ENCODE data around the gene RARB.

Gene RARB

DNA sequence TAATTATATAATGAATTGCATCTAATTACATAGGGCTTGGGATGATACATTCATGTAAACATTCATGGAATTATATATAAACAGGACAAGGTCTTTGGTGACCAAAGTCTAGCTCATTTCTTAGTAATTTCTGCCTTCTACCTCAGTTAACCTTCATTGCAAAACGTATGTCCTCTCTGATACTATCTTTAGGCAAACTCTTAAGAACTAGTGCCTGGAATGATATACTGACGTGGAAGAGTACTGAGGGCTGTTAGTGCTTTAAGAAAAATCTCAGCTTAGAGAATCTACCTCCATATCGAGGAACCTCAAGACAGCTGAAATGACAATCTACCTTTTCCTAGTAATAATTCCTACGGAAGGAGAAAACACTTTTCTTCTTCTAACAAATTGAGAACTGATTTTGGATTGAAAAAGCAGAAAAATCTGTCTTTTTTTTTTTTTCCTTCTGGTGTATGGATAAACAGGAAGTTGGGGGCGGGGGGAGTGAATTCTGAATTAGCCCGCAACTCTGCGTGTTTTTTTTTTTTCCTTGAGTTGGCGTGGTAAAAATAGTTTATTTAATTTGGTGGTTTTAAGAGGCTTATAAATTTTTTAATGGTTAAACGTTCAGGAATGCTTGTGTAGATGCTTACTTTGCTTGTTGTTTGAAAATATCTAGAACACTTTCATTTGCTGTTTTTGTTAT is 43.2 kb downstream of the RARB start:
- peak; percentile 31 for DNase-seq (ENCODE audit: low read depth)
- TF ChIP-seq, protein P1, sequence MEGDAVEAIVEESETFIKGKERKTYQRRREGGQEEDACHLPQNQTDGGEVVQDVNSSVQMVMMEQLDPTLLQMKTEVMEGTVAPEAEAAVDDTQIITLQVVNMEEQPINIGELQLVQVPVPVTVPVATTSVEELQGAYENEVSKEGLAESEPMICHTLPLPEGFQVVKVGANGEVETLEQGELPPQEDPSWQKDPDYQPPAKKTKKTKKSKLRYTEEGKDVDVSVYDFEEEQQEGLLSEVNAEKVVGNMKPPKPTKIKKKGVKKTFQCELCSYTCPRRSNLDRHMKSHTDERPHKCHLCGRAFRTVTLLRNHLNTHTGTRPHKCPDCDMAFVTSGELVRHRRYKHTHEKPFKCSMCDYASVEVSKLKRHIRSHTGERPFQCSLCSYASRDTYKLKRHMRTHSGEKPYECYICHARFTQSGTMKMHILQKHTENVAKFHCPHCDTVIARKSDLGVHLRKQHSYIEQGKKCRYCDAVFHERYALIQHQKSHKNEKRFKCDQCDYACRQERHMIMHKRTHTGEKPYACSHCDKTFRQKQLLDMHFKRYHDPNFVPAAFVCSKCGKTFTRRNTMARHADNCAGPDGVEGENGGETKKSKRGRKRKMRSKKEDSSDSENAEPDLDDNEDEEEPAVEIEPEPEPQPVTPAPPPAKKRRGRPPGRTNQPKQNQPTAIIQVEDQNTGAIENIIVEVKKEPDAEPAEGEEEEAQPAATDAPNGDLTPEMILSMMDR (conservative IDR thresholded peaks at IDR 0.05; ENCODE audit: low read length): no peak
- no peak overlapping the region for H3K4me3 ChIP-seq (ENCODE audit: low read length)

DNA sequence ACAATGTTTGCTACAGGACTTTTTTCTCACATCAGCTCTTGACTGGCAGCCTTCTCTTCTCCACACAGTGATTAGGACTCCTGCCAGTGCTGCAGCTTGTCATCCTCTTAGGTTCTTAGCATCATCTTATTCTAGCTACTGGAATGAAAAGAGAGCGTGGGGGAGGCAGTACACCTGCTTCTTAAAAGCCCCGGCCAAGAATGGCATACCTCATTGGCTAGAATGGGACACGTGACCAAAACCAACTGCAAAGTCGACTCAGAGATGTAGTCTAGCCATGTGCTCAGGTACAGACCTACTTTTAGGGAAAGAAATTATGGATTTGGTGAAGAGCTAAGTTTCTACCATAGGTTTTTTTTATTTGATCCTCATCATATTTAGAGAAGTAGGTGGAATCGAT is 44.1 kb downstream of the RARB start:
- H3K4me3 ChIP-seq (ENCODE audit: low read length): no peak overlapping the region
- TF ChIP-seq, protein P1 (conservative IDR thresholded peaks at IDR 0.05; ENCODE audit: low read length): no peak
- DNase-seq (ENCODE audit: low read depth): no peak

DNA sequence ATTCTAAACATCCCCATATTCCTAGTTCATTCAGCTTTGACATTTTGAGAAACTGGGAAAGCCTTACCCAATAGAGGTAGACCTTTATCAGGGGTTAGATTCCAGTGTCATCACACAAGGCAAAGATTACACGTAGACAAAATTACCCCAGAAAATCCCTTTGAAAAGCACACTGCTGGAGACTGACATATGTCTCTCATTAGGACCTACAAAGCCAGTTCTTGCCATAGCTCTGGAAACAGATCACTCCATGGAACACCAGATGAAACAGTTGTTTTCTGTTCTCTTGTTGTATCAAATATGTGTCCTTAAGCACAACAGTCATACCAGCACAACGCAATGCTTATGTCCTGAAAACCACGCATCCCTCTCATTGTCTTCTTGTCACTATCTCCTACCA is 44.7 kb downstream of the RARB start:
- TF ChIP-seq, protein P1 (conservative IDR thresholded peaks at IDR 0.05; ENCODE audit: low read length): no peak
- no peak for DNase-seq (ENCODE audit: low read depth)
- H3K4me3 ChIP-seq (ENCODE audit: low read length): no peak overlapping the region

DNA sequence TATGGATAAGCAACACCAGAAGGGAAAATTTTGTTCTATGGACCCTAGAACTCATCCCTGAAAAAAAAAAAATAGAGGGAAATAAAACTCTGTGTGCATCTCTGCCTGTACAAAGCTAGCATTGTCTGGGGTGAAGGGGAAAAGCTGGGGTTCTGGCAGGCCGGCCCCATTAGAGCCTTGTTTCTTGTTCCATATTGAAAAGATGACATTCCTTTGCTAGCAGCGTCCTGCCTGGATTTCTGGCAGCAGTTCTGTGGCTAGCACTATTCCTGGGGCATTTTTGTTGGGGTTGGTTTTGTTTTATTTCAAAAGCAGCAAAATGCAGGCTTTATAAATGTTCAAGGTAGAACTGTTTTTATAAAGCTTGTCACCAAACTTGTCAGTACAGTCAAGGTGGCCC is 45.2 kb downstream of the RARB start:
- TF ChIP-seq, protein P1 (conservative IDR thresholded peaks at IDR 0.05; ENCODE audit: low read length): no peak
- DNase-seq (ENCODE audit: low read depth): no peak
- no peak overlapping the region for H3K4me3 ChIP-seq (ENCODE audit: low read length)

DNA sequence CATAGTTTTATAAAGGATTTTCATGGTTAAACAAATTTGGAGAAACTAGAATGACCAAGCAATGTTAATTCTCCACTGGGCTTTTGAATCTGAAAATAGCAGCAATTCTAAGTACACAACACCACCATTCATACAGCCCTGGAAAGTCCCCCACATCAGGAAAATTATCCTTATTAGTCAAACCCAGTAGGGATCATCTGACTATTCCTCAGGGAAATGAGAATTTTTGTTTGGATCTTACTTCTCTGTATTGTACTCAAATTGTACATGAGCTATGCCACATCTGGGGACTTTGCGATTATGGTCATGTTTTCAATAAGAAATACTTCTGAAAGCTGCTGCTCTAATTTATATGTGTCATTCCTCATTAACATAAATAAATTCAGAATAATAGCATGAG is 46.0 kb downstream of the RARB start:
- TF ChIP-seq, protein P1 (conservative IDR thresholded peaks at IDR 0.05; ENCODE audit: low read length): no peak
- H3K4me3 ChIP-seq (ENCODE audit: low read length): no peak overlapping the region
- DNase-seq (ENCODE audit: low read depth): no peak

DNA sequence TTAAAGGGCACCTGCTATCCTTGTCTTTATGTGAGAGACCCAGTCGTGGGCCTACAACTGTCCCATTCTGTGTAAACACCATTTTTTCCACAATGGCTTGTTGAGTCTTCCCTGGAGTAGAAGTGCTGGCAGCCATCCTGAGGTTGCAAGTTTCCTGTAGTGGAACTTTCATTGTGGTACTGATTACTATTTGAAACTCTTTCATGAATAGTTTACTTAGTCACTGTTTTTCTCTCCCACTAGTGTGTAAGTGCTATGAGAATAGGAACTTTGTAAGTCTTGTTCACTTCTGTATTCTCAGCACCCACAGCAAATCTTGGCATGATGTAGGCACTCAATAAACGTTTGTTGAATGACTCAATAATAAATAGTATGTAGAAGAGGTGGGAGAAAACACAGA is 48.6 kb downstream of the RARB start:
- TF ChIP-seq, protein P1 (conservative IDR thresholded peaks at IDR 0.05; ENCODE audit: low read length): no peak
- no peak overlapping the region for H3K4me3 ChIP-seq (ENCODE audit: low read length)
- DNase-seq (ENCODE audit: low read depth): peak; percentile 26

DNA sequence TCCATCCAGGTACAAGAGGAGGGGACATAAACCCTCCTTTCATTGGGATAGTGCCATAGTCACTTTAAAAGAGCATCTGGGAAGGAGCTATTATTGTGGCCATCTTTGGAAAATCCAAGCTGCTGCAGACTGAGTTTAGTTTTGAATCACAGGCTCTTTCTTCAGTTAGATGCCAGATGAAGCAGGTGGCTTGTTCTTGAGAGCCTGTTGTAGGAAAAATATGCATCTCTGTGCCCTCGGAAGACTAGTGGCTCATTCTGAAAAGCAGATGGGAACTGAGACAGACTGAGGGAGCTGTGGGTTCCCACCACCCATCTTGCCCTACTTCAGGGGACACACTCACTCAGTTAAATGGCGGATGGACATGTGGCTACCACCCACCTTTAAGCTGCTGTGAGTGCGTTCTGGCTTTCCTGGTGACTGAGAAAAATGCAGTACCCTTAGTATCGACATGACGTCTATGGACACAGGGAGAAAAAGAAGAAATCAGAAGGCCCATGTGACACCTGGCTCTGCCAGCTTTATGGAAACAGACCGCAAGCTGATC is 50.2 kb downstream of the RARB start:
- DNase-seq (ENCODE audit: low read depth): no peak
- TF ChIP-seq, protein P1 (conservative IDR thresholded peaks at IDR 0.05; ENCODE audit: low read length): no peak
- H3K4me3 ChIP-seq (ENCODE audit: low read length): no peak overlapping the region
